Neural cell (in vitro differentiated cells): ENCODE measurements around the gene ZNF496. TPM values are rescaled to one million over a fixed set of nuclear protein-coding genes. Genes with fewer than 3 reads are reported as not detected.

Experiments used
- H2AFZ ChIP-seq: fragments of 200-600, 300-800 bp; sonication (generic), shearing (Covaris generic); 2 replicates; pipeline ENCODE4 v1.6.0; 2014; ENCODE audit warnings: low read depth, mild to moderate bottlenecking, antibody characterized with exemption, low read length, moderate library complexity
- H3F3A ChIP-seq: fragments of 200-600 bp; shearing (Covaris generic); 2 replicates; pipeline ENCODE4 v1.6.1; 2016; ENCODE audit warnings: mild to moderate bottlenecking, moderate library complexity, mixed read lengths, antibody characterized with exemption, low read length; ENCODE audit not compliant: insufficient read depth, poor library complexity, severe bottlenecking
- H3K27ac ChIP-seq: fragments of 200-600, 300-800 bp; sonication (generic), shearing (Covaris generic); 2 replicates; pipeline ENCODE4 v1.5.1; 2014; ENCODE audit warnings: mild to moderate bottlenecking, low read length, moderate library complexity
- H3K27me3 ChIP-seq: fragments of 300-800, 200-600 bp; sonication (generic), shearing (Covaris generic); 2 replicates; pipeline ENCODE4 v1.6.0; 2014; ENCODE audit warnings: mild to moderate bottlenecking, low read depth, low read length, moderate library complexity; ENCODE audit not compliant: insufficient read depth
- H3K36me3 ChIP-seq: fragments of 300-800, 200-600 bp; sonication (generic), shearing (Covaris generic); 2 replicates; pipeline ENCODE4 v1.5.1; 2014; ENCODE audit warnings: mild to moderate bottlenecking, antibody characterized with exemption, low read length, moderate library complexity; ENCODE audit not compliant: insufficient read depth
- H3K4me2 ChIP-seq: fragments of 300-800, 200-600 bp; sonication (generic), shearing (Covaris generic); 2 replicates; pipeline ENCODE4 v1.6.0; 2014; ENCODE audit warnings: mild to moderate bottlenecking, low read length
- H3K4me3 ChIP-seq: fragments of 300-800, 200-600 bp; sonication (generic), shearing (Covaris generic); 2 replicates; pipeline ENCODE4 v1.5.1; 2014; ENCODE audit warnings: mild to moderate bottlenecking, low read length, moderate library complexity
- H3K79me2 ChIP-seq: fragments of 200-600 bp; shearing (Covaris generic); replicated peaks from 2 replicates; pipeline ENCODE4 v1.6.0; 2014; ENCODE audit warnings: mild to moderate bottlenecking, low read length, moderate library complexity; ENCODE audit not compliant: insufficient read depth
- H3K9ac ChIP-seq: fragments of 300-800, 200-600 bp; sonication (generic), shearing (Covaris generic); 2 replicates; pipeline ENCODE4 v1.6.1; 2016; ENCODE audit warnings: mild to moderate bottlenecking, low read length, mixed read lengths
- H3K9me2 ChIP-seq: fragments of 200-600 bp; shearing (Covaris generic); 2 replicates; pipeline ENCODE4 v1.6.1; 2016; ENCODE audit warnings: mild to moderate bottlenecking, low read length, mixed read lengths; ENCODE audit not compliant: insufficient read depth
- H3K9me3 ChIP-seq: fragments of 200-600, 300-800 bp; sonication (generic), shearing (Covaris generic); 2 replicates; pipeline ENCODE4 v1.6.1; 2016; ENCODE audit warnings: mild to moderate bottlenecking, mixed run types, low read length, moderate library complexity, mixed read lengths
- H4K20me1 ChIP-seq: fragments of 200-600 bp; shearing (Covaris generic); 2 replicates; pipeline ENCODE4 v1.6.1; 2016; ENCODE audit warnings: mild to moderate bottlenecking, mixed run types; ENCODE audit not compliant: insufficient read depth
- CTCF ChIP-seq: fragments of 450-650 bp; IDR thresholded peaks from 2 replicates; pipeline ENCODE4 v1.5.1; 2014; ENCODE audit warnings: antibody characterized with exemption, mild to moderate bottlenecking, moderate library complexity; ENCODE audit not compliant: poor library complexity, severe bottlenecking
- EP300 ChIP-seq: fragments of 450-650 bp; conservative IDR thresholded peaks from 2 replicates; pipeline ENCODE4 v1.6.1; 2014; ENCODE audit warnings: antibody characterized with exemption, mild to moderate bottlenecking, moderate library complexity; ENCODE audit not compliant: poor library complexity, severe bottlenecking
- EZH2 ChIP-seq: fragments of 200-600, 300-800 bp; shearing (Covaris generic), sonication (generic); IDR thresholded peaks from 2 replicates; pipeline ENCODE4 v1.6.1; 2014; ENCODE audit warnings: antibody characterized with exemption, low read length, borderline replicate concordance, mild to moderate bottlenecking; ENCODE audit not compliant: insufficient read depth, poor library complexity, severe bottlenecking
- MXI1 ChIP-seq: fragments of 450-650 bp; conservative IDR thresholded peaks from 2 replicates; pipeline ENCODE4 v1.6.1; 2014; ENCODE audit warnings: antibody characterized with exemption, mild to moderate bottlenecking; ENCODE audit not compliant: poor library complexity, severe bottlenecking
- POLR2AphosphoS5 ChIP-seq: IDR thresholded peaks from 2 replicates; pipeline ENCODE4 v1.6.1; 2012
- RAD21 ChIP-seq: fragments of 450-650 bp; conservative IDR thresholded peaks from 2 replicates; pipeline ENCODE4 v1.6.1; 2014; ENCODE audit warnings: antibody characterized with exemption, mild to moderate bottlenecking, moderate library complexity
- REST ChIP-seq: IDR thresholded peaks from 2 replicates; pipeline ENCODE4 v1.6.1; 2012; ENCODE audit warnings: borderline replicate concordance
- SMC3 ChIP-seq: fragments of 450-650 bp; conservative IDR thresholded peaks from 2 replicates; pipeline ENCODE4 v1.6.1; 2014; ENCODE audit warnings: antibody characterized with exemption, mild to moderate bottlenecking, moderate library complexity; ENCODE audit not compliant: poor library complexity
- TAF1 ChIP-seq: IDR thresholded peaks from 2 replicates; pipeline ENCODE4 v1.6.1; 2012; ENCODE audit warnings: low read depth
- polyA plus RNA-seq: library from polyadenylated mRNA; depleted of rRNA; stranded (reverse); fragments of >200 nt; gene quantifications from 2 replicates; pipeline ENCODE4 v1.2.3, GENCODE V29; 2014

The ZNF496 gene
- polyA plus RNA-seq, 1 donor from 2014 or later: 25.2 TPM

- Histone ChIP-seq H3K79me2 (peaks cover 40% of the 10 kb centered on the region), H2AFZ (peak overlapping the region; percentile 27)
These were observed 1.1 kb upstream of the ZNF496 start for GRCh38 chr1:247332623-247333361.

GRCh38 chr1:247332215-247332622 is 552 bp upstream of the ZNF496 start:
- Histone ChIP-seq H3F3A (no peaks in the 10 kb centered on the region), H3K27ac (peak overlapping the region; percentile 65), H3K9me2 (no peaks in the 10 kb centered on the region), H3K27me3 (no peaks in the 10 kb centered on the region), H4K20me1 (no peaks in the 10 kb centered on the region), H3K36me3 (no peaks in the 10 kb centered on the region), H3K79me2 (peaks cover 38% of the 10 kb centered on the region), H3K4me3 (peak overlapping the region; percentile 94), H2AFZ (peak overlapping the region; percentile 27), H3K4me2 (peak overlapping the region; percentile 56), H3K9ac (peak overlapping the region; percentile 98), H3K9me3 (no peaks in the 10 kb centered on the region)
- TF ChIP-seq MXI1 (peak; percentile 82), RAD21 (no peak)

More at GRCh38 chr1:247332623-247333361, 1.1 kb upstream of the ZNF496 start:
- Histone ChIP-seq H3K27ac (peak overlapping the region; percentile 65), H3K27me3 (no peaks in the 10 kb centered on the region), H3K9me3 (no peaks in the 10 kb centered on the region), H3K9ac (peak overlapping the region; percentile 98), H3K4me3 (peak overlapping the region; percentile 94), H3F3A (no peaks in the 10 kb centered on the region), H3K36me3 (no peaks in the 10 kb centered on the region), H3K4me2 (peak overlapping the region; percentile 56), H3K9me2 (no peaks in the 10 kb centered on the region), H4K20me1 (no peaks in the 10 kb centered on the region)
- peak; percentile 37 for TF ChIP-seq TAF1
- no peak for TF ChIP-seq EP300

- Histone ChIP-seq H2AFZ (peak overlapping the region; percentile 66), H3K9me2 (no peaks in the 10 kb centered on the region), H3K4me3 (peak overlapping the region; percentile 94), H3K4me2 (no peak overlapping the region), H3K9ac (peak overlapping the region; percentile 98), H3K9me3 (no peaks in the 10 kb centered on the region), H3K79me2 (peaks cover 32% of the 10 kb centered on the region), H3K27me3 (no peaks in the 10 kb centered on the region), H3F3A (no peaks in the 10 kb centered on the region), H3K27ac (peak overlapping the region; percentile 90), H4K20me1 (no peaks in the 10 kb centered on the region), H3K36me3 (no peaks in the 10 kb centered on the region)
- TF ChIP-seq CTCF: no peak
- peak; percentile 50 for TF ChIP-seq MXI1
- no peak for TF ChIP-seq EZH2
- peak; percentile 91 for TF ChIP-seq TAF1
- no peak for TF ChIP-seq EP300
- no peak for TF ChIP-seq RAD21
- peak; percentile 86 for TF ChIP-seq POLR2AphosphoS5
- peak; percentile 79 for TF ChIP-seq REST
- TF ChIP-seq SMC3: peak; percentile 47
These were observed 519 bp downstream of the ZNF496 start for GRCh38 chr1:247331172-247331524.
